Measurements from ENCODE around the gene SHISA6.

Gene SHISA6

GRCh38 chr17:11356371-11356770 is 115.4 kb downstream of the SHISA6 start:
- DNase-seq = no peak

- DNase-seq = no peak
These were observed 122.6 kb downstream of the SHISA6 start for GRCh38 chr17:11363565-11364117.

- DNase-seq = no peak
These were observed 125.3 kb downstream of the SHISA6 start for GRCh38 chr17:11366272-11366850.

- DNase-seq = no peak
These were observed 128.6 kb downstream of the SHISA6 start for GRCh38 chr17:11369575-11369974.

- DNase-seq = no peak
These were observed 131.7 kb downstream of the SHISA6 start for GRCh38 chr17:11372692-11373091.

GRCh38 chr17:11378506-11378905 is 137.5 kb downstream of the SHISA6 start:
- no peak for DNase-seq

GRCh38 chr17:11380761-11381160 is 139.7 kb downstream of the SHISA6 start:
- no peak for DNase-seq

GRCh38 chr17:11383157-11383556 is 142.1 kb downstream of the SHISA6 start:
- DNase-seq = no peak

GRCh38 chr17:11384131-11384530 is 143.1 kb downstream of the SHISA6 start:
- DNase-seq = no peak

- no peak for DNase-seq
These were observed 146.6 kb downstream of the SHISA6 start for GRCh38 chr17:11387610-11388009.

- DNase-seq = no peak
These were observed 147.0 kb downstream of the SHISA6 start for GRCh38 chr17:11388054-11388453.

- DNase-seq = no peak
These were observed 148.6 kb downstream of the SHISA6 start for GRCh38 chr17:11389583-11389982.

- no peak for DNase-seq
These were observed 150.1 kb downstream of the SHISA6 start for GRCh38 chr17:11391134-11391533.

- DNase-seq = no peak
These were observed 163.6 kb downstream of the SHISA6 start for GRCh38 chr17:11404431-11405276.

GRCh38 chr17:11406716-11407115 is 165.7 kb downstream of the SHISA6 start:
- DNase-seq = no peak

- no peak for DNase-seq
These were observed 171.6 kb downstream of the SHISA6 start for GRCh38 chr17:11412654-11413053.

- no peak for DNase-seq
These were observed 177.3 kb downstream of the SHISA6 start for GRCh38 chr17:11418342-11418741.

GRCh38 chr17:11430751-11431150 is 189.7 kb downstream of the SHISA6 start:
- DNase-seq = no peak

- DNase-seq = no peak
These were observed 197.7 kb downstream of the SHISA6 start for GRCh38 chr17:11438673-11439072.

GRCh38 chr17:11441004-11441403 is 200.0 kb downstream of the SHISA6 start:
- DNase-seq = no peak

- no peak for DNase-seq
These were observed 205.3 kb downstream of the SHISA6 start for GRCh38 chr17:11446316-11446715.

- DNase-seq = no peak
These were observed 213.1 kb downstream of the SHISA6 start for GRCh38 chr17:11454096-11454495.

- no peak for DNase-seq
These were observed 217.3 kb downstream of the SHISA6 start for GRCh38 chr17:11458279-11458678.

- DNase-seq = no peak
These were observed 218.9 kb downstream of the SHISA6 start for GRCh38 chr17:11459861-11460331.

Data from CD4-positive, alpha-beta T cell treated with Interleukin-17A for 4 hours (primary cell).